Neutrophil (primary cell): ENCODE measurements around the gene PARP16.

Source experiments
- H3K27ac ChIP-seq: fragments of 200-600 bp; sonication (generic); 2 replicates; pipeline ENCODE4 v1.5.1; 2016; ENCODE audit warnings: mild to moderate bottlenecking, moderate library complexity
- H3K27me3 ChIP-seq: fragments of 200-600 bp; sonication (generic); 2 replicates; pipeline ENCODE4 v1.6.0; 2016; ENCODE audit warnings: mild to moderate bottlenecking
- H3K36me3 ChIP-seq: fragments of 200-600 bp; sonication (generic); 2 replicates; pipeline ENCODE4 v1.5.1; 2017
- H3K4me1 ChIP-seq, 2 experiments: fragments of 200-600 bp in 1 of 2; sonication (generic) in 1 of 2; 1 replicate in 1 of 2; 2 replicates in 1 of 2; pipeline versions ENCODE4 v1.5.1 to v1.6.1; 2013 to 2016; ENCODE audit warnings: low read depth in 1 of 2, low read length in 1 of 2, mild to moderate bottlenecking in 1 of 2, moderate library complexity in 1 of 2; ENCODE audit not compliant: control insufficient read depth in 1 of 2, insufficient read depth in 1 of 2
- H3K4me3 ChIP-seq, 2 experiments: fragments of 200-600 bp in 1 of 2; sonication (generic) in 1 of 2; 1 replicate in 1 of 2; 2 replicates in 1 of 2; pipeline ENCODE4 v1.5.1; 2013 to 2016; ENCODE audit warnings: low read depth in 1 of 2, low read length in 1 of 2, mild to moderate bottlenecking in 1 of 2, moderate library complexity in 1 of 2
- H3K9me3 ChIP-seq: fragments of 200-600 bp; sonication (generic); 2 replicates; pipeline ENCODE4 v1.5.1; 2016
- CTCF ChIP-seq: fragments of 200-600 bp; sonication (generic); IDR thresholded peaks from 2 replicates; pipeline ENCODE4 v1.5.1; 2016; ENCODE audit warnings: antibody characterized with exemption

The PARP16 gene

GRCh38 chr15:65259367-65259797, 27.3 kb downstream of the PARP16 start:
- Histone ChIP-seq H3K4me3 (no peak overlapping the region), H3K27me3 (no peaks in the 10 kb centered on the region), H3K4me1 (no peaks in the 10 kb centered on the region), H3K9me3 (no peaks in the 10 kb centered on the region), H3K27ac (no peak overlapping the region), H3K36me3 (peaks cover 83% of the 10 kb centered on the region)
- TF ChIP-seq CTCF, result no peak

GRCh38 chr15:65258375-65259262, 28.1 kb downstream of the PARP16 start:
- no peaks in the 10 kb centered on the region for H3K9me3 ChIP-seq
- H3K27ac ChIP-seq, result no peak overlapping the region
- no peaks in the 10 kb centered on the region for H3K27me3 ChIP-seq
- no peaks in the 10 kb centered on the region for H3K4me1 ChIP-seq
- peaks cover 82% of the 10 kb centered on the region for H3K36me3 ChIP-seq
- TF ChIP-seq CTCF, result no peak
- H3K4me3 ChIP-seq, result no peak overlapping the region

GRCh38 chr15:65255486-65256140, 31.1 kb downstream of the PARP16 start:
- no peaks in the 10 kb centered on the region for H3K9me3 ChIP-seq
- no peaks in the 10 kb centered on the region for H3K27me3 ChIP-seq
- H3K4me3 ChIP-seq, result no peak overlapping the region
- H3K4me1 ChIP-seq, result no peaks in the 10 kb centered on the region
- no peak for TF ChIP-seq CTCF
- H3K36me3 ChIP-seq, result peaks cover 64% of the 10 kb centered on the region
- no peak overlapping the region for H3K27ac ChIP-seq

GRCh38 chr15:65254758-65255157, 31.9 kb downstream of the PARP16 start:
- peak overlapping the region; percentile 3 for H3K27ac ChIP-seq
- no peaks in the 10 kb centered on the region for H3K9me3 ChIP-seq
- H3K4me1 ChIP-seq, result no peaks in the 10 kb centered on the region
- H3K36me3 ChIP-seq, result peaks cover 61% of the 10 kb centered on the region
- no peaks in the 10 kb centered on the region for H3K27me3 ChIP-seq
- no peak overlapping the region for H3K4me3 ChIP-seq
- no peak for TF ChIP-seq CTCF

- Histone ChIP-seq H3K4me3 (no peak overlapping the region), H3K4me1 (no peaks in the 10 kb centered on the region), H3K9me3 (no peaks in the 10 kb centered on the region), H3K36me3 (peaks cover 61% of the 10 kb centered on the region), H3K27ac (no peak overlapping the region), H3K27me3 (no peaks in the 10 kb centered on the region)
- TF ChIP-seq CTCF, result no peak
These were observed 32.3 kb downstream of the PARP16 start for GRCh38 chr15:65254356-65254755.
